CD4-positive, CD25-positive, alpha-beta regulatory T cell (primary cell): Measurements from ENCODE around the gene TSC22D2. TPM values are rescaled to one million over a fixed set of nuclear protein-coding genes. Genes with fewer than 3 reads are reported as not detected.
A peak's percentile ranks its signal among the peaks of the same experiment; 100 is the strongest.

Source experiments
- ATAC-seq, 2 donors: fragments of 150-1000 bp; cut with Tn5 transposase; one replicate each; pipeline ENCODE4 v1.10.0; 2021; ENCODE audit warnings: low read depth in 2 of 2, moderate number of reproducible peaks in 2 of 2, moderate library complexity in 1 of 2
- DNase-seq, 3 donors: peaks; one replicate each; pipeline versions ENCODE4 v3.0.0 to v3.0.0-alpha.2; 2012 to 2022; ENCODE audit warnings: mixed read lengths in 1 of 3
- H3K27ac ChIP-seq: one replicate; pipeline ENCODE4 v1.7.0; 2013; ENCODE audit warnings: mild to moderate bottlenecking, low read length; ENCODE audit not compliant: insufficient read depth, poor library complexity, severe bottlenecking
- H3K27me3 ChIP-seq: one replicate; pipeline ENCODE4 v1.7.0; 2013; ENCODE audit warnings: low read length; ENCODE audit not compliant: control insufficient read depth, insufficient read depth
- H3K36me3 ChIP-seq: one replicate; pipeline ENCODE4 v1.7.0; 2013; ENCODE audit warnings: mild to moderate bottlenecking, low read length, moderate library complexity; ENCODE audit not compliant: control insufficient read depth, insufficient read depth
- H3K4me1 ChIP-seq: 2 replicates; pipeline ENCODE4 v1.7.0; 2013; ENCODE audit warnings: mild to moderate bottlenecking, low read length; ENCODE audit not compliant: insufficient read depth, control insufficient read depth, poor library complexity, severe bottlenecking
- H3K4me3 ChIP-seq: one replicate; pipeline ENCODE4 v1.7.0; 2013; ENCODE audit warnings: low read depth, mild to moderate bottlenecking, low read length, moderate library complexity
- H3K9me3 ChIP-seq, 2 experiments: 1 replicate in 1 of 2; 2 replicates in 1 of 2; pipeline ENCODE4 v1.7.0; 2013; ENCODE audit warnings: low read length in 2 of 2, mild to moderate bottlenecking in 1 of 2, moderate library complexity in 1 of 2; ENCODE audit not compliant: control insufficient read depth in 2 of 2
- H3K27ac Mint-ChIP-seq, 3 donors: one replicate each; pipeline ENCODE4 v1.8.0; 2020 to 2022; ENCODE audit warnings: mild to moderate bottlenecking in 3 of 3, mixed read lengths in 3 of 3, moderate library complexity in 2 of 3
- H3K27me3 Mint-ChIP-seq: one replicate; pipeline ENCODE4 v1.8.0; 2022; ENCODE audit warnings: mild to moderate bottlenecking, mixed read lengths
- H3K36me3 Mint-ChIP-seq: one replicate; pipeline ENCODE4 v1.8.0; 2020; ENCODE audit warnings: mixed read lengths
- H3K4me1 Mint-ChIP-seq, 4 donors: one replicate each; pipeline ENCODE4 v1.8.0; 2020 to 2022; ENCODE audit warnings: mixed read lengths in 4 of 4, mild to moderate bottlenecking in 1 of 4
- H3K4me3 Mint-ChIP-seq, 4 donors: one replicate each; pipeline ENCODE4 v1.8.0; 2020 to 2022; ENCODE audit warnings: mild to moderate bottlenecking in 4 of 4, mixed read lengths in 4 of 4, moderate library complexity in 3 of 4
- H3K9me3 Mint-ChIP-seq, 7 donors: one replicate each; pipeline ENCODE4 v1.8.0; 2020 to 2022; ENCODE audit warnings: mixed read lengths in 7 of 7, mild to moderate bottlenecking in 3 of 7, moderate library complexity in 2 of 7
- polyA plus RNA-seq, 4 donors: library from polyadenylated mRNA; unstranded; fragments of 300-500 nt; fragmentation: Illumina TruSeq; gene quantifications; one replicate each; pipeline ENCODE4 v1.2.3, GENCODE V29; 2021
- total RNA-seq: library from RNA; stranded (reverse); gene quantifications from one replicate; pipeline ENCODE4 v1.2.3, GENCODE V29; 2022

The TSC22D2 gene
- total and polyA plus RNA-seq, 5 donors from 2014 or later: 4.9 to 49.0 (median 6.6) TPM

DNA sequence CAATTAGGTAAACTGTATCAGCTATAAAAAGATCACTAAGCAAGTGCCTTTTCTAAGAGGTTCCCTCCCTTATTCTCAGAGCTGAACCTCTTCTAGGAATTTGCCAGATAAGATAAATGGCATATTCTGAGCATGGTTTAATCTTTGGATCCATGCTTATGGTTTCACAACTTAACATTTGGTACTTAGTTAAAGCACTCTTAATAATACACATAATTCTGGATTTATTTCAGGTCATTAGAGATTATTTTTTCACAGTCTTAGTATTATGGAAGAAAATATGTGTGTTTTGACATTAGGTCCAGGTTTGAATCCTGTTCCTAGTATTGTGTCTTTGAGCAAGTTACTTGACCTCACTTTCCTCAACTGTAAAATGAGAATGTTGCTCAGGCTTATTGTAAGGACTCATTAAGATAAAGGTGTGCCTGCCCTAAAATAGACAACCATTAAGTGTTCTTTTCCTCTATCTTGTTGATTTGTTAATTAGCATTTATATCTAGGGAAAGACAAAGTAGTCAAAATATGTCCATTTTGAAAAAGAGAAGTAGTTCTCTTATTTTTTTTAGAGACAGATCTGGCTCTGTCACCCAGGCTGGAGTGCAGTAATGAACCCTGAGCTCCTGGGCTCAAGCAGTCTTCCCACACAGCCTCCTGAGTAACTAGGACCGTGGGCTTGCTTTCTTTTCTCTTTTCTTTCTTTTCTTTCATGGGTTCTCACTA is 43.4 kb downstream of the TSC22D2 start:
- no peaks in the 10 kb centered on the region for H3K9me3 ChIP-seq
- H3K4me3 Mint-ChIP-seq: no peak overlapping the region
- H3K36me3 Mint-ChIP-seq: no peaks in the 10 kb centered on the region
- ATAC-seq (no peak), DNase-seq (peak in 1 of 3 donors; percentile 68)
- H3K27ac Mint-ChIP-seq: peak overlapping the region in 1 of 3 donors; percentile 42
- no peak overlapping the region for H3K27ac ChIP-seq
- no peaks in the 10 kb centered on the region for H3K9me3 Mint-ChIP-seq
- H3K4me1 Mint-ChIP-seq: peaks cover 42 to 51% (median 46%) of the 10 kb centered on the region in 4 donors
- H3K27me3 ChIP-seq: no peaks in the 10 kb centered on the region
- H3K36me3 ChIP-seq: peaks cover 3% of the 10 kb centered on the region
- no peaks in the 10 kb centered on the region for H3K4me1 ChIP-seq
- H3K27me3 Mint-ChIP-seq: no peaks in the 10 kb centered on the region
- no peak overlapping the region for H3K4me3 ChIP-seq

DNA sequence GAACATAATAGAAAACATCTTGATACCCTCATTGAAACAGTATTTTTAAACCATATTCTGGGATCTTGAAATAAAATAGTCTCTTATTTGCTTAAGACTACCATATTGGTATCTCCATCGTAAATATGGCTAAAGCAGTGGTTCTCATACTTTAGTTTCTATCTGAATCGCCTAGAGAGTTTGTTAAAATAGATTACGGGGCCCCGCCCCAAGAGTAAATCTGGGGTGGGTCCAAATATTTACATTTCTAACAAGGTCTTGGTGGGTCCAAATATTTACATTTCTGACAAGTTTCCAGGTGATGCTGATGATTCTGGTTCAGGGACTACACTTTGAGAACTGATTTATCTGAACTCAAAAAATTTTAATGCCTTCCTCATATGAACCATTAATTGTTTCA is 45.3 kb downstream of the TSC22D2 start:
- Histone ChIP-seq H3K27me3 (no peaks in the 10 kb centered on the region), H3K27ac (no peak overlapping the region), H3K4me1 (no peaks in the 10 kb centered on the region), H3K4me3 (no peak overlapping the region), H3K9me3 (no peaks in the 10 kb centered on the region), H3K36me3 (peaks cover 3% of the 10 kb centered on the region)
- Mint-ChIP-seq H3K36me3 (peaks cover 6% of the 10 kb centered on the region), H3K4me3 (no peak overlapping the region), H3K27ac (no peak overlapping the region), H3K27me3 (no peaks in the 10 kb centered on the region), H3K4me1 (peaks cover 31 to 39% (median 34%) of the 10 kb centered on the region in 4 donors), H3K9me3 (no peaks in the 10 kb centered on the region)
- ATAC-seq: no peak
- no peak for DNase-seq

DNA sequence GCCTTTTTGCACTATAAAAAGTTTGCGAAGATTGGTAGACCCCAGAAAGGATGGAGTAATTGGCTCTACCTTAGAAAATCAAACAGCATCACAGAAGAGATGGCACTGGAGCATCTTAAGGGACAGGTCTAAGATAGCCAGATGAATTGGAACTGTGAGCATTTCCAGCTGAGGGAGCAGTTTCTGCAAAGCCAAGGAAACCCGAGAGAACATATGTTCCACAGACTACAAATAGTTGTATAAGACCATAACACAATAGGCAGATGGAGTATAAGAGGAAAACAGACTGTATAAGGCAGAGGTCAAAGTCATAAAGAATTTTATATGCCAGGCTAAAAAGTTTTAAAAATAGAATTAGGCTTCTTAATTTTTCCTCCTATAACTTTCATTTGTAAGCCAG is 46.0 kb downstream of the TSC22D2 start:
- Histone ChIP-seq H3K9me3 (no peaks in the 10 kb centered on the region), H3K36me3 (peaks cover 10% of the 10 kb centered on the region), H3K27me3 (no peaks in the 10 kb centered on the region), H3K4me1 (no peaks in the 10 kb centered on the region), H3K27ac (no peak overlapping the region), H3K4me3 (no peak overlapping the region)
- no peaks in the 10 kb centered on the region for H3K27me3 Mint-ChIP-seq
- H3K27ac Mint-ChIP-seq: no peak overlapping the region
- no peak overlapping the region for H3K4me3 Mint-ChIP-seq
- DNase-seq (no peak), ATAC-seq (no peak)
- peaks cover 30 to 35% (median 34%) of the 10 kb centered on the region in 4 donors for H3K4me1 Mint-ChIP-seq
- peaks cover 12% of the 10 kb centered on the region for H3K36me3 Mint-ChIP-seq
- no peaks in the 10 kb centered on the region for H3K9me3 Mint-ChIP-seq

DNA sequence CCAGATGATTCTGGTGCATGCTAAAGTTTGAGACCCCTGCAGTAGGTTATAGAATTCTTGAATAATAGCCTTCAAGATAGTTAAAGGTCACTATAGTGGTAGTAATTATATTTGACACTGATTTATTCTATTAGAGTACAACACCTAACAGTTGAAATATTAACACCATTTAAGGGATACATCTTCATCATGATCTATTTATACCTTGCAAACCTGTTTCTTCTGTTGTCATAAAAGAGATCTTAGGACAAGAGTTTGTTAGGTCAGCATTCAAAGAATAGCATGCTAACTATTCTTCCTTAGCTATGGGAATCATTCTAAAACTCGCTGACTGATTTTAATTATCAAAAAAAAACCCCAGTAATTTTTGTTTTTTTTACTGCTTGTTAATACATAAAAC is 46.5 kb downstream of the TSC22D2 start:
- DNase-seq (no peak), ATAC-seq (no peak)
- peaks cover 18% of the 10 kb centered on the region for H3K36me3 Mint-ChIP-seq
- Histone ChIP-seq H3K4me1 (no peaks in the 10 kb centered on the region), H3K9me3 (no peaks in the 10 kb centered on the region), H3K4me3 (no peak overlapping the region), H3K27ac (no peak overlapping the region), H3K36me3 (peaks cover 13% of the 10 kb centered on the region), H3K27me3 (no peaks in the 10 kb centered on the region)
- peaks cover 27 to 30% (median 28%) of the 10 kb centered on the region in 4 donors for H3K4me1 Mint-ChIP-seq
- no peaks in the 10 kb centered on the region for H3K27me3 Mint-ChIP-seq
- no peak overlapping the region for H3K27ac Mint-ChIP-seq
- H3K4me3 Mint-ChIP-seq: no peak overlapping the region
- no peaks in the 10 kb centered on the region for H3K9me3 Mint-ChIP-seq

DNA sequence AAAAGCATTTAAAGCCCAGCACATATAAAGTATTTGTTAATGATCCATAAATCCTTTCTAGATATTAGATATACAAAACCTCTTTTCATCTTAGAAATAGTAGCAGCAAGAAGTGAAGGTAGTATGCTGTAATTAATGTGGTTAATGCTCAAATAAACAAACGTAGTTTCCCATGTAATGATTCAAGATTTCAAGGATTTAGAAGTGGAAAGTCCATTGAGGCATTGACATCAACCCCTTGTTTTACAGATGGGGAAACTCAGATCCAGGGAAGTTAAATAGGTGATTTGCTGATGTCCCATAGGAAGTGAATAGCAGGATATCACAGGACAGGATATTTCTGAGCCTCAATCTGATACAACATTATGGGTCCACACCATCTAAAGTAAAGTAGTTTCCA is 47.2 kb downstream of the TSC22D2 start:
- no peak overlapping the region for H3K4me3 Mint-ChIP-seq
- no peaks in the 10 kb centered on the region for H3K4me1 ChIP-seq
- H3K27me3 ChIP-seq: no peaks in the 10 kb centered on the region
- H3K36me3 ChIP-seq: peaks cover 13% of the 10 kb centered on the region
- peaks cover 18% of the 10 kb centered on the region for H3K36me3 Mint-ChIP-seq
- H3K4me1 Mint-ChIP-seq: peaks cover 25 to 28% (median 27%) of the 10 kb centered on the region in 4 donors
- no peak for DNase-seq
- H3K27ac ChIP-seq: no peak overlapping the region
- peak overlapping the region in 1 of 3 donors; percentile 73 for H3K27ac Mint-ChIP-seq
- H3K4me3 ChIP-seq: no peak overlapping the region
- no peaks in the 10 kb centered on the region for H3K9me3 Mint-ChIP-seq
- no peaks in the 10 kb centered on the region for H3K9me3 ChIP-seq
- no peaks in the 10 kb centered on the region for H3K27me3 Mint-ChIP-seq
- ATAC-seq: no peak

DNA sequence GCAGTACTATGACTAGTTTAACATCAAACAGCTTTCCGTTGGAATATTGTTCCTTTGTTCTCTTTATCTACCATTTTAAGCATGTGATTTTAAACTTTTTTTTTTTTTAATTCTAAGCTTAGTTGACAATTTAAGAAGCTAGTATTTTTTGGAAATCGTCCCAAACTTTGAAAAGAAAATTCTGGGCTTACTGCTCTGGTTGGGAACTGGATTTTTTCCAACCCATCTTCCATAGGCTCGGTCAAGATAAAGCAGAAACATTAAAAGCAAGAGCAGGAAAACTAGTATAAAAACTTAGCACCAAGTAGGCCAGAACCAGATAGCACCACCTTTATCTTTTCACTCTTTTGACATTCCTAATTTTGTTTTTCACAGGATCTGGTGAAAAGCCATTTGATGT is 49.9 kb downstream of the TSC22D2 start:
- H3K36me3 Mint-ChIP-seq: peaks cover 18% of the 10 kb centered on the region
- no peaks in the 10 kb centered on the region for H3K4me1 ChIP-seq
- H3K4me1 Mint-ChIP-seq: peaks cover 11 to 19% (median 17%) of the 10 kb centered on the region in 4 donors
- H3K4me3 ChIP-seq: no peak overlapping the region
- no peaks in the 10 kb centered on the region for H3K27me3 ChIP-seq
- no peak overlapping the region for H3K27ac ChIP-seq
- ATAC-seq: no peak
- H3K36me3 ChIP-seq: peaks cover 13% of the 10 kb centered on the region
- no peaks in the 10 kb centered on the region for H3K27me3 Mint-ChIP-seq
- no peak for DNase-seq
- H3K9me3 ChIP-seq: no peaks in the 10 kb centered on the region
- no peak overlapping the region for H3K27ac Mint-ChIP-seq
- H3K4me3 Mint-ChIP-seq: no peak overlapping the region
- H3K9me3 Mint-ChIP-seq: no peaks in the 10 kb centered on the region

DNA sequence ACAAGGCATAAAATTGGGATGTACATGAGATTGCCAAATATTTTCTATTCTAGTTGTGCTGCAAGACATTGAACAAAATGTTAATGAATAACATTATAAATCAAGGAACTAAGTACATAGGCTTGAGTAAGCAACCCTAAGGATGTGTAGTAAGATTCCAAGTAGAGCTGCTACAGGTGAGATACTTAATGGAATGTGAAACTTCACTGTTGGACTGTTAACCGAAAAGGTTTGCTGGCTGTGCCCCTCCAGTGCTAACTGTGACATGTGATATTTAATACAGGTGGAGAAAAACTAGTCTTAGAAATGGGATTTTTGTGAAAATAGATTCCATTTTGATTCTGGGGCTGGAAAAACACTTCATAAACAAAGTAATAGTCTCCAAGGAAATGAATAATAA is 52.4 kb downstream of the TSC22D2 start:
- Mint-ChIP-seq H3K36me3 (peaks cover 18% of the 10 kb centered on the region), H3K9me3 (no peaks in the 10 kb centered on the region), H3K4me3 (no peak overlapping the region), H3K27ac (no peak overlapping the region), H3K27me3 (no peaks in the 10 kb centered on the region), H3K4me1 (peaks cover 0 to 8% (median 1%) of the 10 kb centered on the region in 4 donors)
- Histone ChIP-seq H3K9me3 (no peaks in the 10 kb centered on the region), H3K27me3 (no peaks in the 10 kb centered on the region), H3K4me1 (no peaks in the 10 kb centered on the region), H3K4me3 (no peak overlapping the region), H3K27ac (no peak overlapping the region), H3K36me3 (peaks cover 13% of the 10 kb centered on the region)
- ATAC-seq (no peak), DNase-seq (no peak)

DNA sequence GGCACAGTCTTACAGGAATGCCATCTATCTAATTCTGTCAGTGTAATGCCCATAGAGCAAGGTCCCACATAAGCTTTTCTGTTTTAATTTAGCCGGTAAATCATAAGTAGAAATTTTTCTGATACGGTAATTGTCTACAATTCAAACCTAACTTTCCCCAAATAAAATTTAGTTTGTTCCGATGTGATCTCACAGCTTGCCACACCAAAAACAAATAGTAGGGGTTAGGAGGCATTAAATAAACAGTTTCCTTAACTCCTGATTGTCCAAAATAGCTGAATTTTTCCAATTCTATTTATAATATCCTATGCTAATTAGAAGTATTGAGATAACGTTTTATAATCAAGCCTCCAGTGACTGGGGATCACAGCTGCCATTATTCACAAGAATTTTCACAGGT is 53.3 kb downstream of the TSC22D2 start:
- Histone ChIP-seq H3K27ac (no peak overlapping the region), H3K4me3 (no peak overlapping the region), H3K4me1 (no peaks in the 10 kb centered on the region), H3K36me3 (peaks cover 13% of the 10 kb centered on the region), H3K9me3 (no peaks in the 10 kb centered on the region), H3K27me3 (no peaks in the 10 kb centered on the region)
- Mint-ChIP-seq H3K4me1 (peaks cover 0 to 8% (median under 1%) of the 10 kb centered on the region in 4 donors), H3K9me3 (no peaks in the 10 kb centered on the region), H3K27ac (no peak overlapping the region), H3K27me3 (no peaks in the 10 kb centered on the region), H3K36me3 (peaks cover 18% of the 10 kb centered on the region), H3K4me3 (no peak overlapping the region)
- DNase-seq (no peak), ATAC-seq (no peak)
